ENCODE data around the gene FOXD4.
"Not testable (repeated sequence)": the region's sequence is repeated elsewhere in the genome, so short reads cannot be mapped to it uniquely, and the experiment has no call there.

FOXD4 gene

GRCh38 chr9:105991-106390, 12.2 kb downstream of the FOXD4 start:
- H3K4me3 ChIP-seq (ENCODE audit: control insufficient read depth in 1 of 7, extremely low read depth in 1 of 7, insufficient read depth in 4 of 7, low read depth in 2 of 7, low read length in 6 of 7); DNase-seq; H3K36me3 ChIP-seq (ENCODE audit: control insufficient read depth in 4 of 4, insufficient read depth in 4 of 4, low read length in 3 of 4); CTCF ChIA-PET; H3K4me1 ChIP-seq (ENCODE audit: control extremely low read depth in 1 of 4, control insufficient read depth in 4 of 4, insufficient read depth in 4 of 4, low read length in 3 of 4); H3K27ac ChIP-seq (ENCODE audit: insufficient read depth in 1 of 2, low read depth in 1 of 2, low read length in 2 of 2, poor library complexity in 1 of 2, severe bottlenecking in 2 of 2); H3K9me3 ChIP-seq (ENCODE audit: control extremely low read depth in 1 of 5, control insufficient read depth in 4 of 5, insufficient read depth in 2 of 5, low read depth in 1 of 5, low read length in 4 of 5); POLR2A ChIA-PET: not testable (repeated sequence)
- H3K27me3 ChIP-seq (replicated peaks in 2 of 5; ENCODE audit: control insufficient read depth in 4 of 5, insufficient read depth in 5 of 5, low read length in 4 of 5): peaks cover 0 to 29% (median 2%) of the 10 kb centered on the region in 5 experiments
- 89% methylated on average over 3 of the region's 8 CpGs for WGBS (ENCODE audit: insufficient coverage)

GRCh38 chr9:100430-100829, 17.8 kb downstream of the FOXD4 start:
- 100% methylated on average over 2 of the region's 9 CpGs for WGBS (ENCODE audit: insufficient coverage)
- H3K27ac ChIP-seq (ENCODE audit: insufficient read depth in 1 of 2, low read depth in 1 of 2, low read length in 2 of 2, poor library complexity in 1 of 2, severe bottlenecking in 2 of 2); H3K36me3 ChIP-seq (ENCODE audit: control insufficient read depth in 4 of 4, insufficient read depth in 4 of 4, low read length in 3 of 4); H3K9me3 ChIP-seq (ENCODE audit: control extremely low read depth in 1 of 5, control insufficient read depth in 4 of 5, insufficient read depth in 2 of 5, low read depth in 1 of 5, low read length in 4 of 5); H3K4me3 ChIP-seq (ENCODE audit: control insufficient read depth in 1 of 7, extremely low read depth in 1 of 7, insufficient read depth in 4 of 7, low read depth in 2 of 7, low read length in 6 of 7); CTCF ChIA-PET; POLR2A ChIA-PET; H3K4me1 ChIP-seq (ENCODE audit: control extremely low read depth in 1 of 4, control insufficient read depth in 4 of 4, insufficient read depth in 4 of 4, low read length in 3 of 4); H3K27me3 ChIP-seq (replicated peaks in 2 of 5; ENCODE audit: control insufficient read depth in 4 of 5, insufficient read depth in 5 of 5, low read length in 4 of 5); DNase-seq: not testable (repeated sequence)

- POLR2A ChIA-PET: not testable (repeated sequence)
- WGBS (ENCODE audit: insufficient coverage): 100% methylated on average over 3 of the region's 6 CpGs
These were observed 18.4 kb downstream of the FOXD4 start for GRCh38 chr9:99867-100266.

DNA sequence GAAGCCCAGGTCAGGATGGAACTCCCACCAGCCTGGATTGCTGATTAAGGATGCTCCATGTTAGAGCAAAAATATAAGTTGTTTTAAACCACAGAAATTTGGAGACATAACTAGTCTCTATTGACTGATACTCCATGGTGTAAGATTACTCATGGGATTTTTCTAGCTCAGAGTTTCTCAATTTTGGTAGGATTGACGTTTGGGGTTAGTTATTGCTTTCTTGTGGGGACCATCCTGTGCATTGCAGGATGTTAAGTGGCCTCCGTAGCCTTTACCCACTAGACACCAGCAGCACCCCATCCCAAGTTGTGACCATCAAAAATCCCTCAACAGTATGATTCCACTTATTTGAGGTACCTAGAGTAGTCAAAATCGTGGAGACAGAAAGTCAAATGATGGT, 19.4 kb downstream of the FOXD4 start:
- no CpG with 5 or more reads among the region's 3 CpGs for WGBS (ENCODE audit: insufficient coverage)
- H3K27me3 ChIP-seq (replicated peaks in 2 of 5; ENCODE audit: control insufficient read depth in 4 of 5, insufficient read depth in 5 of 5, low read length in 4 of 5); H3K9me3 ChIP-seq (ENCODE audit: control extremely low read depth in 1 of 5, control insufficient read depth in 4 of 5, insufficient read depth in 2 of 5, low read depth in 1 of 5, low read length in 4 of 5); H3K4me1 ChIP-seq (ENCODE audit: control extremely low read depth in 1 of 4, control insufficient read depth in 4 of 4, insufficient read depth in 4 of 4, low read length in 3 of 4); POLR2A ChIA-PET; DNase-seq; H3K4me3 ChIP-seq (ENCODE audit: control insufficient read depth in 1 of 7, extremely low read depth in 1 of 7, insufficient read depth in 4 of 7, low read depth in 2 of 7, low read length in 6 of 7); H3K27ac ChIP-seq (ENCODE audit: insufficient read depth in 1 of 2, low read depth in 1 of 2, low read length in 2 of 2, poor library complexity in 1 of 2, severe bottlenecking in 2 of 2); CTCF ChIA-PET; H3K36me3 ChIP-seq (ENCODE audit: control insufficient read depth in 4 of 4, insufficient read depth in 4 of 4, low read length in 3 of 4): not testable (repeated sequence)

More at GRCh38 chr9:99867-100266, 18.4 kb downstream of the FOXD4 start:
- H3K4me3 ChIP-seq (ENCODE audit: control insufficient read depth in 1 of 7, extremely low read depth in 1 of 7, insufficient read depth in 4 of 7, low read depth in 2 of 7, low read length in 6 of 7); CTCF ChIA-PET; DNase-seq; H3K27ac ChIP-seq (ENCODE audit: insufficient read depth in 1 of 2, low read depth in 1 of 2, low read length in 2 of 2, poor library complexity in 1 of 2, severe bottlenecking in 2 of 2); H3K9me3 ChIP-seq (ENCODE audit: control extremely low read depth in 1 of 5, control insufficient read depth in 4 of 5, insufficient read depth in 2 of 5, low read depth in 1 of 5, low read length in 4 of 5); H3K4me1 ChIP-seq (ENCODE audit: control extremely low read depth in 1 of 4, control insufficient read depth in 4 of 4, insufficient read depth in 4 of 4, low read length in 3 of 4); H3K36me3 ChIP-seq (ENCODE audit: control insufficient read depth in 4 of 4, insufficient read depth in 4 of 4, low read length in 3 of 4); H3K27me3 ChIP-seq (replicated peaks in 2 of 5; ENCODE audit: control insufficient read depth in 4 of 5, insufficient read depth in 5 of 5, low read length in 4 of 5): not testable (repeated sequence)

- H3K36me3 ChIP-seq (ENCODE audit: control insufficient read depth in 4 of 4, insufficient read depth in 4 of 4, low read length in 3 of 4); H3K27me3 ChIP-seq (replicated peaks in 2 of 5; ENCODE audit: control insufficient read depth in 4 of 5, insufficient read depth in 5 of 5, low read length in 4 of 5); POLR2A ChIA-PET; H3K4me3 ChIP-seq (ENCODE audit: control insufficient read depth in 1 of 7, extremely low read depth in 1 of 7, insufficient read depth in 4 of 7, low read depth in 2 of 7, low read length in 6 of 7); H3K9me3 ChIP-seq (ENCODE audit: control extremely low read depth in 1 of 5, control insufficient read depth in 4 of 5, insufficient read depth in 2 of 5, low read depth in 1 of 5, low read length in 4 of 5); CTCF ChIA-PET; H3K27ac ChIP-seq (ENCODE audit: insufficient read depth in 1 of 2, low read depth in 1 of 2, low read length in 2 of 2, poor library complexity in 1 of 2, severe bottlenecking in 2 of 2); H3K4me1 ChIP-seq (ENCODE audit: control extremely low read depth in 1 of 4, control insufficient read depth in 4 of 4, insufficient read depth in 4 of 4, low read length in 3 of 4): not testable (repeated sequence)
- peak in 2 of 3 donors; percentile 72 to 86 for DNase-seq
- no CpG with 5 or more reads among the region's 4 CpGs for WGBS (ENCODE audit: insufficient coverage)
These were observed 23.2 kb downstream of the FOXD4 start for GRCh38 chr9:94992-95391.

GRCh38 chr9:94323-94722, 23.9 kb downstream of the FOXD4 start:
- H3K9me3 ChIP-seq (ENCODE audit: control extremely low read depth in 1 of 5, control insufficient read depth in 4 of 5, insufficient read depth in 2 of 5, low read depth in 1 of 5, low read length in 4 of 5); H3K4me1 ChIP-seq (ENCODE audit: control extremely low read depth in 1 of 4, control insufficient read depth in 4 of 4, insufficient read depth in 4 of 4, low read length in 3 of 4); CTCF ChIA-PET; H3K36me3 ChIP-seq (ENCODE audit: control insufficient read depth in 4 of 4, insufficient read depth in 4 of 4, low read length in 3 of 4); H3K27me3 ChIP-seq (replicated peaks in 2 of 5; ENCODE audit: control insufficient read depth in 4 of 5, insufficient read depth in 5 of 5, low read length in 4 of 5); H3K4me3 ChIP-seq (ENCODE audit: control insufficient read depth in 1 of 7, extremely low read depth in 1 of 7, insufficient read depth in 4 of 7, low read depth in 2 of 7, low read length in 6 of 7); H3K27ac ChIP-seq (ENCODE audit: insufficient read depth in 1 of 2, low read depth in 1 of 2, low read length in 2 of 2, poor library complexity in 1 of 2, severe bottlenecking in 2 of 2); POLR2A ChIA-PET: not testable (repeated sequence)
- peak in 1 of 3 donors; percentile 22 for DNase-seq
- WGBS (ENCODE audit: insufficient coverage): no CpG with 5 or more reads among the region's 5 CpGs

GRCh38 chr9:93909-94308, 24.3 kb downstream of the FOXD4 start:
- CTCF ChIA-PET; H3K4me1 ChIP-seq (ENCODE audit: control extremely low read depth in 1 of 4, control insufficient read depth in 4 of 4, insufficient read depth in 4 of 4, low read length in 3 of 4): not testable (repeated sequence)
- WGBS (ENCODE audit: insufficient coverage): no CpG with 5 or more reads among the region's 5 CpGs

DNA sequence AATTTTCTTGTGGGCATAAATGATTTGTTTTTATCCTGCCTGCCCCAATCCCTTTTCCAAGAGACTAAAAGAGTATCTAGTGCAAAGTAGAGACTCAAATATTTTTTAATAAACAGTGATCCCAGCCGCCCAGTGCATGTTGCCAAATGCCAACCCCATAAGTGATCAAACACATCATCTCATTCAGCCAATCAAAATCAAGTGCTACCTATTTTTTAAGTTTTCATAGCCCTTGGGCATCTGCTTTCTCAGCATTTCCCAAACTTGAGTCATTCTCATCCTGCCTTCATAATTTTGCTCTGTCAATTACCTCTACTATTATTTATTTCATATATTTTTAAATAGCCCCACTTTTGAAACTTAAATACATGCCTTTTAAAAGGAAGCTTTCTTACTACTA, 27.4 kb downstream of the FOXD4 start:
- H3K27me3 ChIP-seq (replicated peaks in 2 of 5; ENCODE audit: control insufficient read depth in 4 of 5, insufficient read depth in 5 of 5, low read length in 4 of 5); DNase-seq; CTCF ChIA-PET; H3K4me3 ChIP-seq (ENCODE audit: control insufficient read depth in 1 of 7, extremely low read depth in 1 of 7, insufficient read depth in 4 of 7, low read depth in 2 of 7, low read length in 6 of 7); H3K27ac ChIP-seq (ENCODE audit: insufficient read depth in 1 of 2, low read depth in 1 of 2, low read length in 2 of 2, poor library complexity in 1 of 2, severe bottlenecking in 2 of 2); H3K36me3 ChIP-seq (ENCODE audit: control insufficient read depth in 4 of 4, insufficient read depth in 4 of 4, low read length in 3 of 4); H3K4me1 ChIP-seq (ENCODE audit: control extremely low read depth in 1 of 4, control insufficient read depth in 4 of 4, insufficient read depth in 4 of 4, low read length in 3 of 4); POLR2A ChIA-PET; H3K9me3 ChIP-seq (ENCODE audit: control extremely low read depth in 1 of 5, control insufficient read depth in 4 of 5, insufficient read depth in 2 of 5, low read depth in 1 of 5, low read length in 4 of 5): not testable (repeated sequence)
- no CpG with 5 or more reads among the region's 1 CpG for WGBS (ENCODE audit: insufficient coverage)

More at GRCh38 chr9:93909-94308, 24.3 kb downstream of the FOXD4 start:
- H3K36me3 ChIP-seq (ENCODE audit: control insufficient read depth in 4 of 4, insufficient read depth in 4 of 4, low read length in 3 of 4); POLR2A ChIA-PET; DNase-seq; H3K9me3 ChIP-seq (ENCODE audit: control extremely low read depth in 1 of 5, control insufficient read depth in 4 of 5, insufficient read depth in 2 of 5, low read depth in 1 of 5, low read length in 4 of 5); H3K27me3 ChIP-seq (replicated peaks in 2 of 5; ENCODE audit: control insufficient read depth in 4 of 5, insufficient read depth in 5 of 5, low read length in 4 of 5); H3K27ac ChIP-seq (ENCODE audit: insufficient read depth in 1 of 2, low read depth in 1 of 2, low read length in 2 of 2, poor library complexity in 1 of 2, severe bottlenecking in 2 of 2); H3K4me3 ChIP-seq (ENCODE audit: control insufficient read depth in 1 of 7, extremely low read depth in 1 of 7, insufficient read depth in 4 of 7, low read depth in 2 of 7, low read length in 6 of 7): not testable (repeated sequence)
